Lower leg skin (tissue), 4 donors: ENCODE results near the gene SNX25. TPM values are rescaled to one million over a fixed set of nuclear protein-coding genes. Genes with fewer than 3 reads are reported as not detected.

ENCODE experiments used
- DNase-seq, 2 donors: peaks; one replicate each; pipeline ENCODE4 v3.0.0-alpha.2; 2019; ENCODE audit warnings: low spot score in 2 of 2
- H3K4me3 ChIP-seq: fragments of 200-600 bp; sonication (generic); 2 replicates; pipeline ENCODE4 v1.5.1; 2017; ENCODE audit warnings: mild to moderate bottlenecking, low read depth; ENCODE audit not compliant: poor library complexity, severe bottlenecking
- POLR2A ChIP-seq, 2 donors: fragments of 450-650 bp; IDR thresholded peaks; one replicate each; pipeline ENCODE4 v1.6.1; 2016 to 2017; ENCODE audit warnings: antibody characterized with exemption in 2 of 2, mild to moderate bottlenecking in 1 of 2, moderate library complexity in 1 of 2
- WGBS, 2 donors: methylation state at CpG; one replicate each; pipeline ENCODE4 v1.1.5; 2018; 5-methylcytosine and 5-hydroxymethylcytosine counted together
- intact Hi-C: fragments of 100-400 bp; cut with DNase I; formaldehyde crosslinking; loops from one replicate; pipeline ENCODE4 v1.15.0; 2023; ENCODE audit warnings: low total_unique reads
- total RNA-seq, 4 donors: library from RNA; depleted of rRNA; stranded (reverse); fragments of >200 nt; gene quantifications; one replicate each; pipeline ENCODE4 v1.1.0, GENCODE V29; 2016
- TF ChIP-seq, protein P1 (sequence below), 3 donors: fragments of 450-650 bp; IDR thresholded peaks; one replicate each; pipeline ENCODE4 v1.5.1; 2016; ENCODE audit warnings: antibody characterized with exemption in 3 of 3, mild to moderate bottlenecking in 3 of 3, moderate library complexity in 2 of 3

The SNX25 gene
- total RNA-seq, 4 donors from 2014 or later = 13.4 to 18.3 (median 15.6) TPM

DNA sequence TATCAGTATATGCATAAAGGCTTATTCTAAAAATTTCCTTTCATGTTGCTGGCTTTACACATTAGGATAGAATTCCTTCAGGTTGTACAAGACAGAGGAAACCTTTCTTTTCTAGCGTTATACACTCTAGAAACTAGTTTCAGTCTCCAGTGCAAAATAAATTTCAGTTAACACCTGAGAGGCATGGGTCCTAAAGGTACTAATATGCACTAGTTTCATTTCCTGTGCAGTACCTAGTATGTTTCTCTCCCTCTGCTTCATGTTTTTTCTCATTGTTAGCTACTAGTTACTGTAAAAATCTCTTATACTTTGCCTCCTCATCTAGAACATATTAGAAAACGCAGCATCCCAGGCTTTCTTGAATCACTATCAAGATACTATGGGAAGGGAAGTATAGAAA, 54.0 kb downstream of the SNX25 start:
- DNase-seq = no peak
- TF ChIP-seq, protein P1, sequence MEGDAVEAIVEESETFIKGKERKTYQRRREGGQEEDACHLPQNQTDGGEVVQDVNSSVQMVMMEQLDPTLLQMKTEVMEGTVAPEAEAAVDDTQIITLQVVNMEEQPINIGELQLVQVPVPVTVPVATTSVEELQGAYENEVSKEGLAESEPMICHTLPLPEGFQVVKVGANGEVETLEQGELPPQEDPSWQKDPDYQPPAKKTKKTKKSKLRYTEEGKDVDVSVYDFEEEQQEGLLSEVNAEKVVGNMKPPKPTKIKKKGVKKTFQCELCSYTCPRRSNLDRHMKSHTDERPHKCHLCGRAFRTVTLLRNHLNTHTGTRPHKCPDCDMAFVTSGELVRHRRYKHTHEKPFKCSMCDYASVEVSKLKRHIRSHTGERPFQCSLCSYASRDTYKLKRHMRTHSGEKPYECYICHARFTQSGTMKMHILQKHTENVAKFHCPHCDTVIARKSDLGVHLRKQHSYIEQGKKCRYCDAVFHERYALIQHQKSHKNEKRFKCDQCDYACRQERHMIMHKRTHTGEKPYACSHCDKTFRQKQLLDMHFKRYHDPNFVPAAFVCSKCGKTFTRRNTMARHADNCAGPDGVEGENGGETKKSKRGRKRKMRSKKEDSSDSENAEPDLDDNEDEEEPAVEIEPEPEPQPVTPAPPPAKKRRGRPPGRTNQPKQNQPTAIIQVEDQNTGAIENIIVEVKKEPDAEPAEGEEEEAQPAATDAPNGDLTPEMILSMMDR (IDR thresholded peaks at IDR 0.05) = no peak
- no peak for TF ChIP-seq POLR2A (IDR thresholded peaks at IDR 0.05)

DNA sequence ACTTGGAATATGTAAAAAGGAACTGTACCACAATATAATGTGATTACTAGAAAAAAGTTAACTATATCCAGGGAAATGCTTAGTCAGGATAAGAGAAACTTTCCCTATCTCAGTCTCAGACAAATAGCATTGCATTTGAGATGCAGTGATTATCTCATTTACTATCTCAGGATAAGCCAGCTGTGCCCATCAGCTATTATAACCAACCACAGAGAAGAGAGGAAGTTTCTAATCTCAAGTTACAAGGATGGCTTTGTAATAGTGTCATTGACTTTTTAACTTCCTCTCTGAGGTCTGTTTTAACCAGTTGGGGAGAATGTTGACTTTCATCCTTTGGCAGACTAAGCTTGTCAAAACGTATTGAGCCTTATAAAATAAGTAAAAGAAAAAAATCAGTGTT, 56.5 kb downstream of the SNX25 start:
- no peak overlapping the region for H3K4me3 ChIP-seq
- intact Hi-C loops = no loop called here
- WGBS, 2 donors = 67 to 76% methylated on average over 1 of the region's 1 CpG
- no peak for TF ChIP-seq POLR2A (IDR thresholded peaks at IDR 0.05)
- TF ChIP-seq, protein P1 (IDR thresholded peaks at IDR 0.05) = no peak
- no peak for DNase-seq

More for the DNA sequence above, 54.0 kb downstream of the SNX25 start:
- no peak overlapping the region for H3K4me3 ChIP-seq
- intact Hi-C loops = no loop called here
- WGBS, 2 donors = 86 to 91% methylated on average over 2 of the region's 2 CpGs

DNA sequence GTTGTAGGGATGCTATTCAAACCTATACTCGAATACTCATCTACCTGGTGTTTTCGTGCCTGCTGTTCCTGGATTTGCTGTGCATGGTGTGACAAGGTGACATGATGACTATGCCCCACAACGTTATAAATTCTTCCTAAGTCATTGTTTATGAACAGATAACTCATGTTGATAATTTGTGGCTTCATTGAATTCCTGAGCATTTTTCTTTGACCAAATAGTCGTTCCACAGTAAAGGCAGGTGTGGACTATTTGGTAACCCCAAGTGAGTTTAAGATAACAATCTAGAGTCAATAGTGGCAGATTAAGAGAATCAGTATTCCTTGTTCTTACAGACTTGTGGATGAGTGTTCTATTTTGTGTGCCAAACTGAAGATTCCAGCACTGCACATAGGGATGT, 59.9 kb downstream of the SNX25 start:
- H3K4me3 ChIP-seq = no peak overlapping the region
- DNase-seq = no peak
- 77 to 83% methylated on average over 4 of the region's 4 CpGs for WGBS, 2 donors
- intact Hi-C loops = no loop called here
- TF ChIP-seq, protein P1 (IDR thresholded peaks at IDR 0.05) = no peak
- no peak for TF ChIP-seq POLR2A (IDR thresholded peaks at IDR 0.05)

GRCh38 chr4:185270037-185270436, 60.6 kb downstream of the SNX25 start:
- no peak overlapping the region for H3K4me3 ChIP-seq
- 90% methylated on average over 5 of the region's 5 CpGs for WGBS, 2 donors
- TF ChIP-seq, protein P1 (IDR thresholded peaks at IDR 0.05) = no peak
- TF ChIP-seq POLR2A (IDR thresholded peaks at IDR 0.05) = no peak
- DNase-seq = no peak
- intact Hi-C loops = no loop called here

- H3K4me3 ChIP-seq = no peak overlapping the region
- TF ChIP-seq POLR2A (IDR thresholded peaks at IDR 0.05) = no peak
- TF ChIP-seq, protein P1 (IDR thresholded peaks at IDR 0.05) = no peak
- DNase-seq = no peak
- 93 to 95% methylated on average over 6 of the region's 6 CpGs for WGBS, 2 donors
- intact Hi-C loops = no loop called here
Observed at GRCh38 chr4:185270885-185271284, 61.5 kb downstream of the SNX25 start.

DNA sequence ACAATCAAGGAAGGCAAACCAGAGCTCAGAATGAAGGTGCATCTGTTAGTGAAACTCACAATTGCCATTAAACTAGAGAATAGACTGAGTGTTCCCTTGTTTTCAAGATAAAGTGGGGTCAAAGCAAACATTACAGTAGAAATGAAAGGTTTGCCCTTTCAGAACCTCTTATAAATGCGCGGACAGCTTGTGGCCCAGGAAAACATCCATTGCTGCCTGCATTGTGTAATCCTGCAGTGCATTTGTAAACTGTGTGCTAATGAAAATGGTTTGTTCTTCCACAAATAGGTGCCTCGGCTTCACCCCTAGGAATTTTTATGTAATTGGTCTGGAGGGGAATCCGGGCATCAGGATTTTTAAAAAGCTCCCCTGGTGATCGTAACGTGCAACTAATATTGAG, 62.8 kb downstream of the SNX25 start:
- WGBS, 2 donors = 90 to 97% methylated on average over 6 of the region's 6 CpGs
- DNase-seq = no peak
- intact Hi-C loops = no loop called here

More for the DNA sequence above, 62.8 kb downstream of the SNX25 start:
- TF ChIP-seq, protein P1 (IDR thresholded peaks at IDR 0.05) = no peak
- TF ChIP-seq POLR2A (IDR thresholded peaks at IDR 0.05) = no peak
- H3K4me3 ChIP-seq = no peak overlapping the region
